Endothelial cell of umbilical vein (primary cell): ENCODE results near the gene NCF4. TPM values are rescaled to one million over a fixed set of nuclear protein-coding genes. Genes with fewer than 3 reads are reported as not detected.

ENCODE experiments used
- BruUV-seq: library from RNA; stranded (reverse); fragments of 400-500 nt; replicated peaks from 2 replicates; lab custom pipeline; 2021; lab: Mats Ljungman, UMichigan
- CTCF ChIA-PET: fragments of 300-600, 350-600 bp; sonication (Branson Sonifier 250); formaldehyde crosslinking; loops from one replicate; lab custom pipeline; 2021; ENCODE audit warnings: antibody characterized with exemption, inconsistent platforms; lab: Charles Lee
- POLR2A ChIA-PET: fragments of 300-600, 350-600 bp; sonication (Branson Sonifier 250); formaldehyde crosslinking; loops from one replicate; lab custom pipeline; 2021; ENCODE audit warnings: antibody characterized with exemption, inconsistent platforms; lab: Charles Lee
- DNase-seq: peaks from one replicate; pipeline ENCODE4 v3.0.0-alpha.2; 2011; ENCODE audit warnings: low read depth, low spot score
- FAIRE-seq: peaks from 2 replicates; lab custom pipeline; 2011; peaks lifted over from hg19 to GRCh38; lab: Jason Lieb, UNC
- H2AFZ ChIP-seq: 2 replicates; pipeline ENCODE4 v1.6.0; 2012; ENCODE audit warnings: low read depth, low read length, control low read depth, inconsistent platforms
- H3K27ac ChIP-seq: 2 replicates; pipeline ENCODE4 v1.5.1; 2011; ENCODE audit warnings: low read depth, mild to moderate bottlenecking, control low read depth, low read length, moderate library complexity; ENCODE audit not compliant: insufficient read depth
- H3K27me3 ChIP-seq, 2 experiments: 2 replicates each; pipeline versions ENCODE4 v1.6.0 to v1.6.1; 2011; ENCODE audit warnings: low read length in 2 of 2, mixed read lengths in 1 of 2; ENCODE audit not compliant: control insufficient read depth in 2 of 2, insufficient read depth in 2 of 2
- H3K36me3 ChIP-seq, 2 experiments: 2 replicates in 1 of 2; 3 replicates in 1 of 2; pipeline ENCODE4 v1.5.1; 2011; ENCODE audit warnings: low read length in 2 of 2, mild to moderate bottlenecking in 1 of 2, moderate library complexity in 1 of 2; ENCODE audit not compliant: control insufficient read depth in 2 of 2, insufficient read depth in 2 of 2; ENCODE audit errors: extremely low read depth in 1 of 2
- H3K4me1 ChIP-seq: 3 replicates; pipeline ENCODE4 v1.5.1; 2011; ENCODE audit warnings: mild to moderate bottlenecking, low read length; ENCODE audit not compliant: control insufficient read depth, insufficient read depth; ENCODE audit errors: extremely low read depth
- H3K4me2 ChIP-seq: 2 replicates; pipeline ENCODE4 v1.6.1; 2011; ENCODE audit warnings: low read length, control low read depth, mixed read lengths; ENCODE audit not compliant: insufficient read depth
- H3K4me3 ChIP-seq, 3 experiments: fragments of 200-600 bp in 1 of 3; sonication (generic), shearing (Covaris generic) in 1 of 3; replicated peaks in 1 of 3; 2 replicates each; pipeline ENCODE4 v1.5.1; 2011 to 2016; ENCODE audit warnings: control low read depth in 3 of 3, low read length in 3 of 3, mild to moderate bottlenecking in 2 of 3, inconsistent platforms in 1 of 3, low read depth in 1 of 3, moderate library complexity in 1 of 3; ENCODE audit not compliant: insufficient read depth in 1 of 3
- H3K79me2 ChIP-seq: 2 replicates; pipeline ENCODE4 v1.6.0; 2012; ENCODE audit warnings: low read length, inconsistent platforms; ENCODE audit not compliant: control insufficient read depth, insufficient read depth
- H3K9ac ChIP-seq: replicated peaks from 2 replicates; pipeline ENCODE3; 2011; ENCODE audit warnings: low read length, control low read depth; ENCODE audit not compliant: insufficient read depth; ENCODE audit errors: extremely low read depth
- H3K9me1 ChIP-seq: replicated peaks from 3 replicates; pipeline ENCODE4 v1.6.0; 2011; ENCODE audit warnings: mild to moderate bottlenecking, low read length; ENCODE audit not compliant: control insufficient read depth, insufficient read depth; ENCODE audit errors: extremely low read depth
- H3K9me3 ChIP-seq: replicated peaks from 2 replicates; pipeline ENCODE4 v1.5.1; 2012; ENCODE audit warnings: low read length, inconsistent platforms; ENCODE audit not compliant: control insufficient read depth, insufficient read depth
- H4K20me1 ChIP-seq: replicated peaks from 2 replicates; pipeline ENCODE3; 2011; ENCODE audit warnings: mild to moderate bottlenecking, low read length; ENCODE audit not compliant: control insufficient read depth, insufficient read depth; ENCODE audit errors: extremely low read depth
- EZH2 ChIP-seq: IDR thresholded peaks from 2 replicates; pipeline ENCODE4 v1.6.1; 2012; ENCODE audit warnings: borderline replicate concordance, low read depth, mild to moderate bottlenecking, moderate library complexity, low read length, inconsistent platforms; ENCODE audit not compliant: severe bottlenecking
- FOS ChIP-seq: IDR thresholded peaks from 2 replicates; pipeline ENCODE4 v1.6.1; 2011; ENCODE audit warnings: mild to moderate bottlenecking, low read length, moderate library complexity, borderline replicate concordance; ENCODE audit not compliant: insufficient read depth
- JUN ChIP-seq: IDR thresholded peaks from 2 replicates; pipeline ENCODE4 v1.6.1; 2011; ENCODE audit warnings: borderline replicate concordance, low read depth; ENCODE audit not compliant: insufficient read length, insufficient read depth
- MYC ChIP-seq: IDR thresholded peaks from one replicate; pipeline ENCODE4 v1.6.1; 2011; ENCODE audit warnings: mild to moderate bottlenecking, low read depth, low read length
- POLR2AphosphoS5 ChIP-seq: IDR thresholded peaks from 2 replicates; pipeline ENCODE4 v1.6.1; 2012; ENCODE audit warnings: low read depth, mild to moderate bottlenecking, control low read depth, low read length, moderate library complexity; ENCODE audit not compliant: insufficient read depth
- dilution Hi-C: fragments of 300-500 bp; cut with MboI; formaldehyde crosslinking; loops from one replicate; pipeline ENCODE4 v1.15.0; 2019; ENCODE audit warnings: low sequenced_read_pairs; ENCODE audit not compliant: extremely low pct_ligation_motif_present
- intact Hi-C: fragments of 100-400 bp; cut with micrococcal nuclease; formaldehyde crosslinking; loops from one replicate; pipeline ENCODE4 v1.10.0; 2022
- polyA plus RNA-seq, 4 experiments: library from polyadenylated mRNA; depleted of rRNA in 3 of 4; stranded (reverse) in 3 of 4; unstranded in 1 of 4; fragments of >200 nt; gene quantifications; 2 replicates each; pipeline versions ENCODE4 v1.2.1 to v1.2.3, GENCODE V29; 2011 to 2012; ENCODE audit warnings: missing spikeins in 1 of 4
- total RNA-seq: library from RNA; stranded (reverse); gene quantifications from 2 replicates; pipeline ENCODE4 v1.2.3, GENCODE V29; 2021
- TF ChIP-seq, protein P1 (sequence below), 2 donors: IDR thresholded peaks; 1 replicate in 1 of 2; 2 replicates in 1 of 2; pipeline ENCODE4 v1.5.1; 2011; ENCODE audit warnings: low read length in 2 of 2, mild to moderate bottlenecking in 2 of 2, moderate library complexity in 2 of 2, control low read depth in 1 of 2, inconsistent platforms in 1 of 2, low read depth in 1 of 2; ENCODE audit not compliant: insufficient read depth in 1 of 2; ENCODE audit errors: extremely low read depth in 1 of 2

Gene NCF4
- total and polyA plus RNA-seq, 2 donors (not counting 3 experiments of a cell fraction or from before 2014, with no cell fraction given): 0.07 TPM; not detected in 1

DNA sequence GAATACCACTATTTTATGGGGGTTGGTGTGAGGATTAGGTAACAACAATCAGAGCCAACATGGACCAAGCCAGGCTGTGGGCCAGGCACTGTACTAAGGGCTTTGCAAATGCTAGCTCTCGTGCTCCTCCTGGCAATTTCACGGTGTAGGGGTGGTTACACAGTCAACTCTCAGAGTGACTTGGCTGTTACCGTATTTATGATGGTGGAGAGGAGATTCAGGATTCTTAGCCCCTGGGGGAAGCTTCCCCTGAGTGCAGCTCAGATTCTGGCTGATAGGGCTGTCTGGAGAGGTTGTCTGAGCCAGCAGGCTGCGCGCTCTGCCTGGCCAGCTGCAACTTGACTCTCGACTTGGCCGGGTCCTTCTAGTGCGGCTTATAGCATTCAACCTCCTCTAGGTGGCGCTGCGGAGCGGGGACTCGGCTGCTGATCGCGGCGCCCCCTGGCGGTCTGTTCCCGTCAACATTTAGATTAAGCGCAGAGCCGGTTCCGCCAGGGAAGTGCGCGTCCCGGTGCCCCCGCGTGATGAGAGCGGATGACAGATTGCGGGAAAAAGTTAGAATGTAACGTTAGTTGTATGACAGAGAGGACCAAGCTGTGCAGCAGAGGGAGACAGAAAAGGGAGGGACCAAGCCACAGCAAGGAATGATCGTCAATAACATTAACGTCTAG is 4.5 kb upstream of the NCF4 start:
- no peaks in the 10 kb centered on the region for H3K9me1 ChIP-seq
- H3K27ac ChIP-seq: no peak overlapping the region
- peaks cover 7% of the 10 kb centered on the region for H3K4me1 ChIP-seq
- H3K9ac ChIP-seq: no peak overlapping the region
- peaks cover 7 to 9% of the 10 kb centered on the region in 2 experiments for H3K27me3 ChIP-seq
- no peak overlapping the region for H3K4me2 ChIP-seq
- ChIA-PET CTCF (interaction anchor here (0.5 to 6.5 kb wide), 75 partner anchors 9 to 343 kb away, joined by 3 to 149 read pairs (median 4); partner anchors contain the start of genes CSF2RB and IFT27), POLR2A (no interaction called here)
- intact Hi-C loops (loop anchor here (1.0 kb wide), 4 partner anchors 33 to 310 kb away; no protein-coding TSS in a partner anchor), dilution Hi-C loops (no loop called here)
- H2AFZ ChIP-seq: no peak overlapping the region
- FAIRE-seq: peak; percentile 88
- BruUV-seq: no TSS peak
- H3K9me3 ChIP-seq: no peaks in the 10 kb centered on the region
- no peaks in the 10 kb centered on the region for H3K36me3 ChIP-seq
- DNase-seq: peak; percentile 87
- no peaks in the 10 kb centered on the region for H3K79me2 ChIP-seq
- H4K20me1 ChIP-seq: no peaks in the 10 kb centered on the region
- no peak overlapping the region for H3K4me3 ChIP-seq
- TF ChIP-seq EZH2 (peak; percentile 4), JUN (no peak)
- TF ChIP-seq, protein P1, sequence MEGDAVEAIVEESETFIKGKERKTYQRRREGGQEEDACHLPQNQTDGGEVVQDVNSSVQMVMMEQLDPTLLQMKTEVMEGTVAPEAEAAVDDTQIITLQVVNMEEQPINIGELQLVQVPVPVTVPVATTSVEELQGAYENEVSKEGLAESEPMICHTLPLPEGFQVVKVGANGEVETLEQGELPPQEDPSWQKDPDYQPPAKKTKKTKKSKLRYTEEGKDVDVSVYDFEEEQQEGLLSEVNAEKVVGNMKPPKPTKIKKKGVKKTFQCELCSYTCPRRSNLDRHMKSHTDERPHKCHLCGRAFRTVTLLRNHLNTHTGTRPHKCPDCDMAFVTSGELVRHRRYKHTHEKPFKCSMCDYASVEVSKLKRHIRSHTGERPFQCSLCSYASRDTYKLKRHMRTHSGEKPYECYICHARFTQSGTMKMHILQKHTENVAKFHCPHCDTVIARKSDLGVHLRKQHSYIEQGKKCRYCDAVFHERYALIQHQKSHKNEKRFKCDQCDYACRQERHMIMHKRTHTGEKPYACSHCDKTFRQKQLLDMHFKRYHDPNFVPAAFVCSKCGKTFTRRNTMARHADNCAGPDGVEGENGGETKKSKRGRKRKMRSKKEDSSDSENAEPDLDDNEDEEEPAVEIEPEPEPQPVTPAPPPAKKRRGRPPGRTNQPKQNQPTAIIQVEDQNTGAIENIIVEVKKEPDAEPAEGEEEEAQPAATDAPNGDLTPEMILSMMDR (IDR thresholded peaks at IDR 0.05; ENCODE audit: extremely low read depth in 1 of 2, insufficient read depth in 1 of 2, low read depth in 1 of 2, low read length in 2 of 2): peak; percentile 100

DNA sequence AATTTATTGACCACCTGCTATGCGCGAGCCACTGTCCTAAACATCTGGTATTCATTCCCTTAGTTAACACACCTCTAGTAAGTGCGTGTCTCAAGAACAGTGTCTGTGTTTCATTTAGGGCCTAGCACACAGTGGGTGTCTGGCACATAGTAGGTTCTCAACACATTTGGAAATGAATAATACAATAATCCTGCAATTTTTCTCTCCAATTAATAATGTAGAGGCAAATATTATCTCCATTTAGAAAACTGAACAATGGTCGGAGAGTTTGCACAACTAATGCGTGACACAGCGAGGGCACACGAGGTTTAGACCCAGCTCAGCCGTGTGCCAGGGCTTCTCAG is 4.0 kb upstream of the NCF4 start:
- Histone ChIP-seq H2AFZ (no peak overlapping the region), H3K9ac (no peak overlapping the region), H3K9me1 (no peaks in the 10 kb centered on the region), H3K4me2 (no peak overlapping the region), H3K4me1 (peaks cover 7% of the 10 kb centered on the region), H3K9me3 (no peaks in the 10 kb centered on the region), H3K36me3 (no peaks in the 10 kb centered on the region), H3K4me3 (no peak overlapping the region), H3K79me2 (no peaks in the 10 kb centered on the region), H3K27me3 (peaks cover 7 to 9% of the 10 kb centered on the region in 2 experiments), H4K20me1 (no peaks in the 10 kb centered on the region), H3K27ac (no peak overlapping the region)
- BruUV-seq: no TSS peak
- ChIA-PET CTCF (interaction anchor here (0.8 to 6.5 kb wide), 34 partner anchors 10 to 319 kb away, joined by 3 to 149 read pairs (median 8); partner anchors contain the start of genes CSF2RB and IFT27), POLR2A (no interaction called here)
- TF ChIP-seq POLR2AphosphoS5 (no peak), JUN (no peak), FOS (no peak), EZH2 (no peak), MYC (no peak)
- FAIRE-seq (no peak), DNase-seq (no peak)
- dilution Hi-C loops (no loop called here), intact Hi-C loops (loop anchor here (1.0 kb wide), 4 partner anchors 33 to 310 kb away; no protein-coding TSS in a partner anchor)
